Measurements from ENCODE around the gene AGXT.

AGXT gene

DNA sequence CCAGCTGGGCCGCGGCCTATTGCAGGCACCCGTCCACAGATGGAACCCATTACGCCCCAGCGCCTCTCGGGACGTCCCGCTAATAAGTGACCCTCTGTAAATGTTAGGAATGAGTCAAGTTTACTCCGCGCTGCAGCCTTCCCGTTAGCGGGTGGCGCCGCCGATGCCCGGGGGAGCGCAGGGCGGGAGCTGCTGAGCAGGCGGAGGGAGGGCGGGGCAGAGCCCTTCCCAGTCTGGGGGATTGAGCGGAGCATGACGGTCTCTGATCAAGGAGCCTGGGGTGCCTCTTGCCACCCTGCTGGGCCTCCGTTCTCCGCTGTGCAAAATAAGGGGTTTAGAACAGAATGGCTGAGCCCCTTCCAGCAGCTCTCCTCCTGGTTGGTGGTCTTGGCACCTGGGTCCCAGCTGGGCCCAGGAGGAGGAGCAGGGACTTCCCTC, 48.0 kb downstream of the AGXT start:
- DNase-seq, result no peak

DNA sequence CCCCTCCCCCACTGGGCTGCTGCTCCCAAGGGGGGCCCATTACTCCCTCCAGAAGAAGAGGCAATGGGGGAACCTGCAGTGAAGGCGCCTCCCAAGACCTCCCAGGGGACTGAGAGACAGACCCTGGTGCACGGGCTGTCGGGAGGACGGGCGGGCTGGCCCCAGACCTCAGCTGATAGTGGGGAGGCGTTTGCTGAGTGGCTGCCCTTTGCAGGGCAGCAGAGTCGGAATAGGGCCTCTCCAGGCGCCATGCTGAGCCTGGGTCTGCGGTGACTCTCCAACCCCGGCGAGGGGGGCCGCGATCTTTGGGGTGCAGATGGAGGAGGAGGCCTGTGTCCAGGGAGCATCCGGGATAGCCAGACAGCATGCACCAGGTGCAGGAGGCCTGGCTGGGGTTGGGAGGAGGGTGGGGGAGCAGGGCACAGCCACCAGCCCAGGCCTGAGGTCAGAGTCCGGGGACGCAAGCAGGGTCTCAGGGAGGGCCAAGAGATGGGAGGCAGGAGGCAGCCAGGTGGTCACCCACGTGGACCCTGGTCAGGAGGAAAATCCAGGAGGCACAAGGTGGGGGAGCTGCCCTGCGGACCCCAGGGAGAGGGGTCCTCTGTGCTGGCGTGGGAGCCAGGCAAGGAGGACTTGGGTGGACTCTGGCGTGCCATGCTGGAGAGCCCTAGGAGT, 48.5 kb downstream of the AGXT start:
- no peak for DNase-seq

DNA sequence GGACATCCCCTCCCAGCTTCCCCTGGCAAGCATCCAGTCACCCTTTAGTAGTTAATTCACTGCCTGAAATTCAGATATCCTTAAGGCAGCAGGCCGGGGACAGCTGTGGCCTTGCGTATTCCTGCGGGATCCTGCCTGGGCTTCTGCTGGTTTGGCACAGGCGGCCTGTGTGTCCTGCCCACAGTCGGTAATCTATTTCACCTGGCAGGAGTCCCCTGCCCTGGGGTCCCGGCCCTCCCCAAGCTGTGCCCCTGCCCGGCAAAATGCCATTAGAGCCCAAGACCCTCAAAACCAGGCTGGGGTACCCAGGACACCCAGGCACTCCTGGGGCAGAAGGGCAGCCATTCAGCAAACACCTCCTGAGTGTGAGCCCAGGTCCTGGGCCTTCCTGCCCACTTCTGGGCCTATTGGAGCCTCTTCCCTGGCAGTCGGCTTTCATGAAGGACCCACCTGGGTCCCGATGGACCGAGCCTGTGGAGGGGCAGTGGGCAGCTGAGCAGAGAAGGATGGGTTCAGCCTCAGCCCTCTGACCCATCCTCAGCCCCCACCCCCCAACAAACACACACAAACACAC, 49.1 kb downstream of the AGXT start:
- DNase-seq, result no peak

DNA sequence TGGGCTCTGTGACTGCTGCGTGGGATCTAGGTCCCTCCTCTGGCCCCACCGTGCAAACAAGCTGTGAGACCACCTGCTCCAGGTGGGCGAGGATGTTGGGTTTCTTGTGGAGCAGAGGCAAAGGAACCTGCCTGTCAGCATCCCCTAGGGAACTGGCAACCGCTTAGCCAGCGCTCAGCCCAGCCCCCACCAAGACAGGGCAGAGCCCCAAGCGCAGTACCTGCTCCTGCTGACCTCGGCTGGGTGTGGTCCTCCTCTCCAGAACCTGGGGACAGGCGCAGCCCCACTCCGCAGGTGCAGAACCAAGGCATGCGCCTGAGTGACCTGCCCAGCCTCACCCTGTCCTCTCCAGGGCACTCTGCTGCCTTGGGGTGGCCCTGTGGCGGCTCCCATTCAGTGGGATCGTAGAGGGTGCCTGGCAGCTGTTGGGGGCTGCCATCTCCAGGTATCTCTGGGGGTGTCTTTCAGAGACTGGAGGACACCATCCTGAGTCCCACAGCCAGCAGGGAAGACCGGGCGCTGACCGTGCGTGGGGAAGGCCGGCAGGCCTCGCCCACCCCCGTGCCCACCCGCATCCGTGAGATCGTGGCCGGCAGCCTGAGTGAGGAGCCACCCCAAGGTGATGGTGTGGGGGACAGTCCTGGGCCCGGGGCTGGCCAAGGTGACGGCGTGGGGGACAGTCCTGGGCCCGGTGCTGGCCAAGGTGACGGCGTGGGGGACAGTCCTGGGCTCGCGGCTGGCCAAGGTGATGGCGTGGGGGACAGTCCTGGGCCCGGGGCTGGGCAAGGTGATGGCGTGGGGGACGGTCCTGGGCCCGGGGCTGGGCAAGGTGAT, 49.9 kb downstream of the AGXT start:
- DNase-seq, result no peak

DNA sequence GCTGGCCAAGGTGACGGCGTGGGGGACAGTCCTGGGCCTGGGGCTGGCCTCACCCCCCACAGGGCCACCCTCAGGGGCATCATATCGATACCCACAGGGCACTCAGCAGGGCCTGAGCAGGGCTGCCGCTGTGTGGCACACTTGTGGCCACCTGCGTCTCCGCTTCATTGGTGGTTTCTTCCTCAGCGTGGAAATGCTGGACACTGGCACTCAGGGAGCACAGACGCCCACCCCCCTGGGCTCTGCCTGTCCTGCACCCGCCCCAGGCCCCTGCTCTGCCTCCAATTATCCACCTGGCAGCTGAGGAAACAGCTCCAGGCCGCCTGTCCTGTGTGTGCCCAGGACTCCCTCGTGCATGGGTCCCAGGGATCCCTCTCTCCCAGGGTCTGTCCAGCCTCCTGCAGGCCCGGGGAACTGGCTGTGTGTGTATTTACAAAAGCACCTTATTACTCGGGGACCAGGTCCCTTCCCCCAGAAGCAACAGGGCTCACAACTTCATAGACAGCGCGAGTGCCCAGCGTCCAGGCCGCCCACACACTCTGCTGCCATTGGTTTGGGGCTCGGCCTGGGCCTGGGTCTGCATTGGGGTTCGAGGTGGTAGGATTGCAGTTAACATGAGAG, 50.6 kb downstream of the AGXT start:
- no peak for DNase-seq

DNA sequence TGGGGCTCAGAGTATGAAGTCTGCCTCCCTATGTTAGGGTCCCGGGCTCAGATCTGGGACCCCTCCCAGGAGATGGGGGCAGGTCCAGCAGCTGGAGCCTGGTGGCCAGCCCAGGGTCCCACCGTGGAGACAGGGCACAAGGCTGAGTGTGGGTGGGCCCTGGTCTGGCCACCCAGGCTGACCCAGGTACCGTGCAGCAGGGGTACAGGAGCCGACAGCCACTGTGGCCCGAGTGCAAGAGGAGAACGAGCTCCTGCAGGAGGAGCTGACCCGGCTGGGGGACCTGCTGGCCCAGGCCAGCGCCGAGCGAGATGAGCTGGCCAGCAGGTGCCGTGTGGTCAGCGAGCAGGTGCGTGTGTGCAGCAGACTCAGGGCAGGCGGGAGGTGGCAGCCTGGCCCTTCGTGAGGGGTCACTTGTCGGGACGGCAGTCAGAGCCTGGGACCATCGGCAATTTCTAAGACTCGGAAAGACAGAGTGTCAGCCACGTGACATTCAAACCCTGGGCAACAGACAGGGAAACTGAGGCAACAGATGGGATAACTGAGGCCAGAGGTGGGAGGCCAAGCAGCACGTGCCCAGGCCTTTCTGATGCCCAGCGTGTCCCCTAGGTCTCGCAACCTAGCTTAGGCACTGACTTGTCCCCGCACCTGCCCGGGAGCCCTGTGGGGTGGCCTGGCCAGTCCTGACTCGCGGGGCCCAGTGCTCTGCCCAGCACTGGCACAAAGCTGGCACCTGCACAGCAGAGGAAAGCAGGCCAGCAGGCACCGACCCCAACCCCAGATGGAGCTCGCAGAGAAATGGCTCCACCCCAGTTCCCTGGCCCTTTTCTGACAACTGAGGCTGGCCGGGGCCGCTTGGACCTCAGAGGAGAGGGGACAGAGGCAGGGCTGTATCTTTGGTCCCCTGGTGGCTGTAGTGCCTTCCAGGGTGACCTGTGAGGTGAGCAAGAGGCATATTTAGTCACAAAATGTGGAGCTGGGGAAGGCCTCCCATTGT, 51.5 kb downstream of the AGXT start:
- DNase-seq, result no peak

DNA sequence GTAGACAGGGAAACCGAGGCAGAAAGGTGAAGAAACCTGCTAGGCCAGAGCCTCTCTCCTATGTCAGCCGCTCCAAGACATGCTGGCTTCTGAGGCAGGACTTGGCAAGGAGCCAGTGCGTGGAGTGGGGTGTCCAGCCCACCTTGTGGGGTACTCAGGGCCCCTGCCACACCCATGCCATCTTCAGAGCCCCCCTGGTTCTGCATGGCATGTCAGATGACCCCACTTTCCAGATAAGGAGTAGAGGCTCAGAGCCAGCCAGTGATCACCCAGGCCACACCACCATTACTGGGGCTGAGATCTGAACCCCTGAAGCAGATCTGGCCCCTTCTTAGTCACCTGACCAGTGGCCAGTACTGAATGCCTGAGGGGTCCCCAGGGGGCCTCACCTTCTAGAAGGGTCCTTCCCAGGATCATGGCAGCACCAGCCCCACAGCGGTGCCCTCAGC, 52.2 kb downstream of the AGXT start:
- DNase-seq, result no peak

DNA sequence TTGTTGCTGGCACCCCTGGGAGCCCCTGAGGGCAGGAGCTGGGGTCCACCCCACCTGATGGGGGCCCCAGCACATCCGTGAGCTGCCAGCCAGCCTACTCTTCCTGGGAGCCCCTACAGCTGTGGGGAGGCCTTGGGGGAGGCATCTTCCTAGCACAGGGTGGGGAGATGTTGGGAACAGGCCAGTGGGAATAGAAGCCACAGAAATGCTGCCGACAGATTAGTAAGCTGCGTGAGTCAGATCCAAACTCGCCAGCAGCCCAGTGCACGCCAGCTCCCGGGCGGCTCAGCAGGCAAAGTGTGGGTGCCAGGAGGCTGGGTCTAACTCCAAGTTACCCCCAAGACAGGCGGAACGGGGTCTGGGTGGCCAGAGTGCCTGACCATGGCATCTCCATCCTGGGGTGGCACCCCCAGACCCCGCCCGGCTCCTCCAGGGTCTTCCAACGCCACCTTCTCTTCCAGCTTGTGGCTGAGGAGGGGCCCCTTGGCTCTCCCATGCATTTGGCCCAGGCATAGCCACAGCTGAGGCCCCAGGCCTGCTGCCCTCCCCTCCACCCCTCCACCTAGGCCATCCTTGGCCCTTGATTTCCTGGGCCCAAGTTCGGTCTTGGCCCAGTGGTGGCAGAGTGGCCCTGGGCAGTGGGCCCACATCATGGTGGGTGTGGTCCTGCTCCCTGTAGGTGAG, 52.8 kb downstream of the AGXT start:
- DNase-seq, result no peak

DNA sequence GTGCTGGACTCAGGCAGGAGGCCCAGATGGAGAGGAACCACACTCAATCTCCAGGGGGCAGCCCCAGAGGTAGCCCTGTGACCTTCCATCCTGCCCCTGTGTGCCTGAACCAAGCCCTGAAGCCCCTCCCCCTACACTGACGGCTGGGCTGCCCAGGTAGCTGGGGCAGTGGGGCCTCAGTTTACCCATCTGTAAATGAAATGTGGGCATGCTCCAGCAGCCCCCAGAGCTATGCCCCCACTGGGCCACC, 53.3 kb downstream of the AGXT start:
- no peak for DNase-seq

DNA sequence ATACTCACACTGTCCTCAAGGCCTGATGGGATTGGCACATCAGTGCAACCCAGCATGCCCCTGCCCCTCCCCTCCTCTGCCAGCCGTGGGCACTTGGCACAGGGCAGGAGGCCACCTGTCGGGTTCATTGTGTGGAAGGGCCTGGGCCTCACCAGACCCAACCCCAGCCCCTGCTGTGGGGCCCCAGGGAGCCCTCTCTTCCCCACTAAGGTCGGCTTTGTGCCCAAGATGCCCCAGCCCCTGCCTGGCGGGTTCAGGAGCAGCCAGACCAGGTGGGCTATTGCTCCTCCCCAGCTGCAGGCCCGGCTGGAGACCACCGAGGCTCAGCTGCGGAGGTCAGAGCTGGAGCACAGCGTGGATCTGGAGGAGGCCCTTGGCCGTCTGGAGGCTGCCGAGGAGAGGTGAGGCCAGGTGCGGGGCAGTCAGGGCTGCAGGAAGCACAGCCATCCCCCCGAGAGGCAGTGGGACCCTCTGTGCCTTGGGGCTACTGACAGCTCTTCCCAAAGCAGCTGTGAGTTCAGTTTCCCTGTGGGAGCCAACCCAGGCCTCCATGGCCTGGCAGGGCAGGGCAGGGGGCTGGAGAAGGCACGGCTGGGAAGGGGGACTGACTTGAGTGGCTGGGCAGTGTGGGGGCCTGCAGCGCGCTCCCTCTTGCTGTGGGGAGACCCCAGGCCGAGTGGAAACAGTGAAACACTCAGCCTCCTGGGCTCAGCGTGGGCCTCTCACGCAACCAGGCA, 53.8 kb downstream of the AGXT start:
- DNase-seq, result no peak

DNA sequence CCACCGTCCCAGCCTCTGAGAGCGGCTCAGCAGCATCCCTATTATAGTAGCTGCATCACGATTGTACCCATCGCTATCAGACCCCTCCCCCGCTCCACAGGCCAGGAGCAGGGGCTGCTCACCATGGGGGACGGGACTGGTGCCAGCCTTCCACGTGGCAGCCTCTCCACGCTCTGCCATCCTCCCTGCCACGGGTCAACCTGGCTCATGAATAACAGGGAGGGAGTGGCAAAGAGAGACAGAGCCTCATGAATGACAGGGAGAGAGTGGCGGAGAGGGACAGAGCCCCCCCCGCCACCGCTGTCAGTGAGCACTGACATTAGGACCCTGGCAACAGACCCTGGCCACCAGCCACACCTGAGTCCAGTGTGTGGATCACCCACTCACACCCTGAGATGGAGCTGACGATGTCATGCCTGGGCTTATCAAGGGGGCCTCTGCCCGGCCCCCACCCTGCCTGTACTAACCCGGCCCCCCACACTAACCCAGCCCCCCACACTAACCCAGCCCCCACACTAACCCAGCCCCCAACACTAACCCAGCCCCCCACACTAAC, 54.4 kb downstream of the AGXT start:
- no peak for DNase-seq

DNA sequence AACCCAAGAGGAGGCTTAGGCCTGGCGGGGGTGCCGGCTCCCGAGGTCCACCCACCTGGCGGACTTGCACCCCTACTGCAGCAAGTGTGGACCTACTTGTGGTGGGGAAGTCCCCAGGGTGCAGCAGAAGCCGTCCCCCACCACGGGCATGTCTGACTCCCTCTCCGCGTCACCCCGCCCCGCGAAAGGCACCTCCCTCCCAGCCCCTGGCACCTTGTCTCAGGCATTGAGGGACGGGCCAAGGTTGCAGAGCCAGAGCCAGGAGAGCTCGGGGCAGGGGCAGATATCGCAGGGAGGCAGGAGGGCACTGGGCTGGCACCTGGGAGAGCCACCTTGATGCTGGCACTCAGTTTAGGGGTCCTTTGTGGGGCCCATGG, 56.6 kb downstream of the AGXT start:
- no peak for DNase-seq

DNA sequence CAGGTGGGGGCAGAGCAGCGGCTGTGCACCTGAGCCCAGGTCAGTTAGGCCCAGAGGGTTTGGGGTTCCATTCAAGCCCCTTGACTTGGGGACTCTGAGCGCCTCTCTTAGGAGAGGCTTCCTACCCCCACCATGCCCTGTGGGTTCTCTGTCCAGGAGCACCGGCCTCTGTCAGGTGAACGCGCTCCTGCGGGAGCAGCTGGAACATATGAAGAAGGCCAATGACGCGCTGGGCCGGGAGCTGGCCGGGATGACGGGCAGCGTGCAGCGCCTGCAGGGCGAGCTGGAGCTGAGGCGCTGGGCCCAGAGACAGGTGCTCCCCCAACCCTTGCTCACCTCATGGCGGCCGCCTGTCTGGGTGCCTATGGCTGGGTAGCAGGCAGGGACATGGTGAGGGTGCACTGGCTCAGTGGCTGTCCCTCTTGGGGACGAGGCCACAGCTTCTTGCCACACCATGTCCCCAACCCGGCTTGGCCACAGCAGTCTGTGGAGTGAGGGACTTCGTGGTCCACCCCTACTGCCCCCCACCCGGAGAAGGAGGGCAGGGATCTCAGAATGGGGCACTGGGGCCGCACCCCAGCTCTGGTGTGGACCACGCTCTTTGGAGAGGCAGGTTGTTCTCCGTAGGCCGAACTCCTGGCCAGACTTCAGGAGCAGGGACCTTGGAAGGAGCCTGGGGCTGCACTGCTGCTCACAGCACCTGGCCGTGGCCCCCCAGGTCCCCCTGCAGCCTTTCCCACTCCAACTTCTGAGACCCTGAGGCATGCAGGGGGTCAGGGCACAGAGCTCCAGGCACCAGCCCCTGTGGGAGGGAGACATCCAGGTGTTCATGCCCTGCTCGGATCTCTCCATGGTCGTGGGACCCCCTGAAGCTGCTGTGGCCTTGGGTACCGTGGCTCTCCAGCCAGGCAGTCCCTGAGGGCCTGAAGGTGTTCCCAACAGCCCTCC, 57.2 kb downstream of the AGXT start:
- DNase-seq, result no peak

DNA sequence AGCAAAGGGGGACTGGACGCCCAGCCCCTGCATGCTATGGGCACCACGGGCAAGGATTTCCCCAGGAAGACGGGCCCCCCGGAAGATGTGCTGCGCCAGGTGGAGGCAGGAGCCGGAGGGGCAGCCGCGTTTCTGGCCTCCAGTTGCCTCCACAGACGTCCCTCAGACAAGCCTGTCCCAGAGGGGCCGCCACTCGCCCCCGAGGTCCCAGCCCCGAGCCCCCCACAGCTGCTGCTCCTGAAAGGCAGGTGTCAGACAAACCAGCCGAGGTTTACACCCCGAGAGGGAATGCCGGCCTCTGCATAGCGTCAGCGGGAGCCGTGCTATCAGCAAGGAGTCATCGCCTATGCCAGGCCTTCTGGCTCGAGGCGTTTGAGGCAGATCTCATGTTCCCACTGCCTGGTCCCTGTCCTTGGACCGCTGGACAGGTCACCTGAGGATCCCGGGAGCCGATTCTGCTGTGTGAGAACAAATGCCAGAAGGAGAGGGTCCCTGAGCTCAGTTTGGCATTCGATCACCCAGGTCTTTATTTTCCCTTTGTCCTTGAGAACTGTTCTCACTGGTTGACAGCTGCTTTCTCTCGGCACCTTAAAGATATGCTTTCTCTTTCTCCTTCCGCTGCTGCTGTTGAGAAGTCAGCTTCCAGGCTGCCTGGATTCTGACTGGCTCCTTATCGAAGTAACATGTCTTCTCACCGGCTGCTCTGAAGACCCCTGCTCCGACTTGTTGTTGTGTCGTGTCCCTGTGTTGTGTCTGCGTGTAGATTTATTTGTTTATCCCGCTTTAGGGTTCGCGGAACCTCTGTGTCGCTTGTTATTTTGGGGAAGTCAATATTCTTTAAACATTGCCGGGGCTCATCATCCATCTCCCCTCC, 58.1 kb downstream of the AGXT start:
- no peak for DNase-seq

DNA sequence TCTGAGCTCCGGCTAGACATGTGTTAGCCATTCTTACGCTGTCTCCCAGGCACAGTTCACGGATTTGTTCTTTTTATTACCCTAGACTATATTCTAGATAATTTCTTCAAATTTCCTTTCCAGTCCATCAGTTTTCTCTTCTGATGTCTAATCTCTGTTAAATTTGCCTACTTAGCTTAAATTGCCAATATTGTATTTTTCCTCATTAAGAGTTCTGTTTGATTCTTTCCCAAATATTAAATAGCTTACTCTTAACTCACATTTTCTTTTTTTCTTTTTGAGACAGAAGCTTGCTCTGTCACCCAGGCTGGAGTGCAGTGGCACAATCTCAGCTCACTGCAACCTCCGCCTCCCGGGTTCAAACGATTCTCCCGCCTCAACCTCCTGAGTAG, 58.8 kb downstream of the AGXT start:
- DNase-seq, result no peak

DNA sequence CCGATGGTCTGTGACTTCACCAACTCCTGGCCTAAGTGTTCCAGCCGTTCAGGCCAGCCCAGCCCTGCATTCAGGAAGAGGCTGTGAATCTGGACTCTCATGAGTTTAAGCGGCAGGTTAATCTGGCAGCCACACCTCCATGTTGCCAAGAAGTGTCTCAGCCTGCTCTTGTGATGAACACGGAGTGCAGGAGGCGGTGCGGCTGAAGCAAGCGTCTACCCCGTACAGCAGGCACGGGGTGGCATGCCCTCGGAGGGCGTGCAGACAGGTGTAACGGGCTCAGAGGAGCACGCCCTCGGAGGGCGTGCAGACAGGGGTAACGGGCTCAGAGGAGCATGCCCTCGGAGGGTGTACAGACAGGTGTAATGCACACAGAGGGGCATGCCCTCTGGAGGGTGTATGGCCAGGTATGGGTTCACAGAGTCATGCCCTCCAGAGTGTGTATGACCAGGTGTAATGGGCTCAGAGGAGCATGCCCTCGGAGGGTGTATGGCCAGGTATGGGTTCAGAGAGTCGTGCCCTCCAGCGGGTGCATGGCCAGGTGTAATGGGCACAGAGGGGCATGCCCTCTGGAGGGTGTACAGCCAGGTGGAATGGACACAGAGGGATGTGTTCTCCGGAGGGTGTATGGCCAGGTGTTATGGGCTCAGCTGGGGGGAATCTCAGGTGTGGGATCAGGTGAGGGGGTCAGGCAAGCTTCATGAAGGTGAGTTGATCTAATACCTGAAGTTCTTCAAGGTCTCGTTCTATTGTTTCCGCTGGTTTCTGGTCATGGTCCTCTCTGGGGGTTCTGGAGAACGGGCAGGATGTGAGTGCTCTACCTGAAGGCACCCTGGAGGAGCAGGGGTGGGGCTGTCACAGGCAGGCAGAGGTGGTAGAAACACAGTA, 60.1 kb downstream of the AGXT start:
- no peak for DNase-seq

DNA sequence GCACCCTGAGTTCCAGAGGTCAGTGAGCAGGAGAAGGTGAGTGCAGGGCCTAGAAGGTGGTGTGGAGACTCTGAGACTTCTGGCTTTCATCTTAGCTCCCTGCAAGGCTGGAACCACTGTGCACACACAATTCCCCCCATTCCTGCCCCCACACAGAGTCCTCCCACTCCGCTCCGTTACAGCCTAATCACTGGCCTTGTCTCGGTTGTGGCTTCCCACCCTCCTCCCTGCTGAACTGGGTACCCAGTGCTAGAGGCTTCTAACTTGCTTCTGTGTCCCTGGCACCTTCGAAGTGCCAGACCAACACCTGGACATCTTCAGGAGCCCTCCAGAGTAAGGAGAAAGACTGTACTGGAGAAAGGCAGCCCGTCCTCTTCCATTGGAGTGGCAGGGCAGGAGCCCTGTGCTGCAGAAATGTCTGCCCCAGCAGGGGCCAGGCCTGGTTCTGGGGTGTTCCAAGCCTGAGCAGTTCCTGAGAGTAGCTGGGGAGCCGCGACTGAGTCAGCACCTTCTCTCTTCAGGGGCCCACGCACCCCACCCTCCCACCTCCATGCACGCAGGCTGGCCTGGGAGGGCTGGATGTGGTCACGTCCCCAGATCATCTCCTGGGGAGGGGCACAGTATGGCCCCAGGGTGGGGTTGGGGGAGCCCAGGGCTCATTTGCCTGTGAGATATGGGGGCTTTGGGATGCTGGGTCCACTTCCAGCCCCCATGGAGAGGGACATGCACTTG, 60.9 kb downstream of the AGXT start:
- no peak for DNase-seq

Data from hematopoietic multipotent progenitor cell treated with erythropoietin and hydrocortisone succinate and interleukin-3 and kit ligand, for 8 days (in vitro differentiated cells).